Kidney tubule cell (primary cell): ENCODE results near the gene ETV5.

Experiments
- DNase-seq: peaks from one replicate; pipeline ENCODE4 v3.0.0-alpha.2; 2018; ENCODE audit warnings: low spot score

Gene ETV5

GRCh38 chr3:186108941-186109865, at the start of gene ETV5:
Gene ETV5 (minus strand): TSS chr3:186109089. CDS start chr3:186105868, 3,221 bp downstream.
- peak; percentile 100 for DNase-seq

- DNase-seq = no peak
Measured at GRCh38 chr3:186154641-186155040, 45.8 kb upstream of the ETV5 start.

GRCh38 chr3:186152889-186153292, 44.0 kb upstream of the ETV5 start:
- DNase-seq = peak; percentile 43

- no peak for DNase-seq
Measured at GRCh38 chr3:186152361-186152798, 43.5 kb upstream of the ETV5 start.

- no peak for DNase-seq
Measured at GRCh38 chr3:186151077-186151971, 42.4 kb upstream of the ETV5 start.

- no peak for DNase-seq
Measured at GRCh38 chr3:186150041-186150830, 41.3 kb upstream of the ETV5 start.

GRCh38 chr3:186149319-186149960, 40.6 kb upstream of the ETV5 start:
- no peak for DNase-seq

GRCh38 chr3:186144257-186144656, 35.4 kb upstream of the ETV5 start:
- no peak for DNase-seq

- no peak for DNase-seq
Measured at GRCh38 chr3:186143250-186143649, 34.4 kb upstream of the ETV5 start.

- no peak for DNase-seq
Measured at GRCh38 chr3:186142393-186142932, 33.6 kb upstream of the ETV5 start.

GRCh38 chr3:186141790-186142189, 32.9 kb upstream of the ETV5 start:
- no peak for DNase-seq

- no peak for DNase-seq
Measured at GRCh38 chr3:186138272-186138981, 29.5 kb upstream of the ETV5 start.

GRCh38 chr3:186137051-186137685, 28.3 kb upstream of the ETV5 start:
- no peak for DNase-seq

- DNase-seq = no peak
Measured at GRCh38 chr3:186133980-186134379, 25.1 kb upstream of the ETV5 start.

GRCh38 chr3:186132487-186132886, 23.6 kb upstream of the ETV5 start:
- DNase-seq = no peak

- no peak for DNase-seq
Measured at GRCh38 chr3:186129206-186129605, 20.3 kb upstream of the ETV5 start.

- no peak for DNase-seq
Measured at GRCh38 chr3:186128158-186128557, 19.3 kb upstream of the ETV5 start.

GRCh38 chr3:186127463-186127862, 18.6 kb upstream of the ETV5 start:
- DNase-seq = no peak

- DNase-seq = no peak
Measured at GRCh38 chr3:186125118-186125517, 16.2 kb upstream of the ETV5 start.

- DNase-seq = peak; percentile 62
Measured at GRCh38 chr3:186124592-186124991, 15.7 kb upstream of the ETV5 start.
